Stimulated activated CD8-positive, alpha-beta memory T cell treated with anti-CD3 and anti-CD28 coated beads, Interleukin-2, amount 100 ng/mL, for 1 hour (primary cell): ENCODE data around the gene ARVCF.

Source experiments
- DNase-seq, 2 donors: peaks; one replicate each; pipeline ENCODE4 v3.0.0-alpha.2; 2020; ENCODE audit warnings: low read depth in 2 of 2

ARVCF gene

DNA sequence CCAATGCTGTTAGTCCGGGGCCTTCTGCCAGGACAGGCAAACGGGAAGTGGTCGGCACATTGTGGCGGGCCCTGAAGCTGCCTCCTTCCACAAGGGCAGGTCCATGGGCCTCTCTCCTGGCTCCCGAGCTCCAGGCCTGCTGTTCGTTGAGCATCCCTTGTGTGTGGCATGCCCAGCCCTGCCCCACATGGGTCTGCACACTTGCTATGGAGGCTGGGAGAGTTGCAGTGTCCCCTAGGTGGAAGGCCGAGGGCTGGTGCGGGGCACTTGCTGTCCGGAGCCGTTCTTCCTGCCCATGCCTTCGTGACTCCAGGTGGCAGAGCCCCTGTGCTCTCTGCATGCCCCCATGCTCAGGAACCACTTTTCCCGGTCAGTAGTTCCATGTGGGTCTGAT is 37.4 kb upstream of the ARVCF start:
- DNase-seq, result no peak

DNA sequence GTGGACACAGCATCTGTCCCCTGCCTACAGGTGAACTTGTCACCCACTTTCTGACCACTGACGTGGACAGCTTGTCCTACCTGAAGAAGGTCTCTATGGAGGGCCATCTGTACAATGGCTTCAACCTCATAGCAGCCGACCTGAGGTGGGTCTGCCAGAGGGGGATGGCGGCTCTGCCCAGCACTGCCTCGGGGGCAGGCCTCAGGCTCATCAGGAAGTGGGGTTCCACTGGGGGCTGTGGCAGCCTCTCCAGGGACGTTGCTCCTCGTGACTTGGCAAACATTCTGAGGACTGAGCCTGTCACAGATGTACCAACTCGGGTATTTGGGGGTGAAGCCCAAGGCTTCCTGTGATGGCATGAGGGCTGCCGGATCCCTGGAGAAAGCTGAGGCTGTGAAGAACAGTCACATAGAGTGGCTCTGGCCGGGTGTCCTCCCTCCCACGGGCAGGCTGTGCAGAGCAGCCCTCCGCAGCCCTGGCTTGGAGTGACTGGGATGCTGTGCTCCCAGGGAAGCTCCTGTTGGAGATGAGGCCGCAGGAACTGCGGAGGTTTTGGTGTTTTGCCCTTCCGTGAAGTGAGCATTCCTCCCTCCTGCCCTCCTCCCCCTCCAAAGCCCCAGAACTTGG is 36.9 kb upstream of the ARVCF start:
- no peak for DNase-seq

DNA sequence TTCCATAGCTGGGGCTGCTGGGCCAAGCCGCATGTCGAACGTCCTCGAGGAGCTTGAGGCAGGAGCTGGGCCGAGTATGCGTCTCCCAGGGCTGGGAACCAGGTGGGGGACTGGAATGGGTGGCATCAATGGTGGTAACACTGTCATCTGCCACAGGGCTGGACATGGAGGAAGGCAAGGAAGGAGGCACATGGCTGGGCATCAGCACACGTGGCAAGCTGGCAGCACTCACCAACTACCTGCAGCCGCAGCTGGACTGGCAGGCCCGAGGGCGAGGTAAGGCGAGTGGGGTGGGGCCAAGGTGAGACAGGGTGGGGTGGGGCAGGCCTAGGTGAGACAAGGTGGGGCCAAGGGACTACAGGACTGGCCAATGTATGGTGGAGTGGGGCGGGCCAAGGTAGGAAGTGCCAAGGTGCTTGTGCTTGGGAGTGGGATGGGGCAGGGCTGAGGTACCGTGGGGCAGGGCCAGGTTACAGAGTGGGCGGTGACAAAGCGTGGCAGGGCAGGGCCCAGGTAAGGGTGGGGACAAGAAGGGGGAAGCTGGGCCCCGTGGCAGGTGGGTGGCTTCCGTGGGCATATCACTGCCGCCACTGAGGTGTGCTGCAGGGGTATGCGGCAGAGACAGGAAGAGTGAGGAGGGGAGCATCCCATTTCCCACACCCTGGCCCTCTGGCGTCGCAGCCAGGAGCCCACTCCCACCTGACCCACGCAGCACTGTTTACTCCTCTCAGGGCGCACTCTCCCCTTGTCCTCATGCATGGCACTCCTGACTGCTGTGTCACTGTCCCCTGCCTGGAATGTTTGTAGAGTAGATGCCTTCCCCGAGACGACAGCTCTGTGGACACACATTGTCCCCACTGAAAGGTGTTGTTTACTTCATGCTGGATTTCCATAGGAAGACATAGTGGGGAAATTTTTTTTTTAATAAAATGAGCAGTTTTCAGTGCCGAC is 36.0 kb upstream of the ARVCF start:
- DNase-seq, result no peak

DNA sequence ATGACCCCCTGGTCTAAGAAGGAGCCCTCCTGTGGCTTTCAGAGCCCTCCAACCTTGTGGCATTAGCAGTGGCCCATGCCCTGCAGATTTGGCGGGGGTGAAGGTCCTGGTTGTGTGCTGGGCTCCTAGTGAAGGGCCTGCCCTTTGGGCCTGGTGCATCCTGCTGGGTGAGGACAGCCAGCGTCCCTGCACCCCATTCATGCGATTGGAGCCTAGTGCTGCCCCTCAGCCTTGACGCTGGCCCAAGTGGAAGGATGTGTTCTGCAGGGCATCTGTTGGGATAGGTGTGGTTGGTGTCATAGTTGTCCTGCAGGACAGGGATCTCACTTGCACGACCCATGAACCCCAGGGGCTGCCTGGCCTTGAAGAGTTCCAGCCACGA is 35.3 kb upstream of the ARVCF start:
- no peak for DNase-seq

DNA sequence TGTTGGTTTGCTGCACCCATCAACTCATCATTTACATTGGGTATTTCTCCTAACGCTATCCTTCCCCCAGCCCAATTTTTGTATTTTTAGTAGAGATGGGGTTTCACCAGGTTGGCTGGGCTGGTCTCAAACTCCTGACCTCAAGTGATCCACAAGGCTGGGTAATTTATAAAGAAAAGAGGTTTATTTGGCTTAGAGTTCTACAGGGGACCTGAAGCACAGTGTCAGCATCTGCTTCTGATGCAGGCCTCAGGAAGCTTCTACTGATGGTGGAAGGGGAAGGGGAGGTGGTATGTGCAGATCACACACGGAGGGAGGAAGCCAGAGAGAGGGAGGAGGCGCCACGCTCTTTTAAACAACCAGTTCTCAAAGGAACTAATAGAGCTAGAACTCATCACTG is 30.1 kb upstream of the ARVCF start:
- no peak for DNase-seq

DNA sequence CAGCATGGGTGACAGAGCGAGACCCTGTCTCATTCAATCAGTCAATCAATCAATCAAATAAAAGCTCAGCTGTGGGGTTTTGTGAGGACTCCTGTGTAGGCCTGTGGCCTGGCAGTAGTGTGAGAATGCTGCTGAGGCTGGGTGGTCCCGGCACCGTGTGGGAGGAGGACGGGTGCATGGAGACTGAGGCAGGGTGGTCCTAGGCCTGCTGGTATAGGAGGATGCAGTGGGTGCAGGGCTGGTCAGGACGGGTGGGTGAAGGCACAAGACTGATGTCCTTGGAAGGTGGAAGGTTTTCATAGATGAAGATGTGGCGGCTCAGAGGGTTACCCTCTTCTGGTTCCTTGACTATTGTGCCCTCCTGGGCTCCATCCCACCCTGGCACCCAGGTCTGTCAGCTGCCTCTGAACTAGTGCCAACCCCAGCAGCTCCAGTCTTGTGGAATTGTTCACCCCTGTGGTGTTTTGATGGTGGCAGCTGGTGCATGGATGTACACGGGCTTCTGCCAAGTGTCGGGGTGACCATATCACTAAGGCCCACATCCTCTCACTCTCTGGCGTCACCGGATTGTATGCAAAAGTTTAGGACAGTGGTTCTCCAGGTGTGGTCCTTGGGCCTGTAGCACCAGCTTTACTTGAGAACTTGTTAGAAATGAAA is 28.0 kb upstream of the ARVCF start:
- DNase-seq, result no peak

DNA sequence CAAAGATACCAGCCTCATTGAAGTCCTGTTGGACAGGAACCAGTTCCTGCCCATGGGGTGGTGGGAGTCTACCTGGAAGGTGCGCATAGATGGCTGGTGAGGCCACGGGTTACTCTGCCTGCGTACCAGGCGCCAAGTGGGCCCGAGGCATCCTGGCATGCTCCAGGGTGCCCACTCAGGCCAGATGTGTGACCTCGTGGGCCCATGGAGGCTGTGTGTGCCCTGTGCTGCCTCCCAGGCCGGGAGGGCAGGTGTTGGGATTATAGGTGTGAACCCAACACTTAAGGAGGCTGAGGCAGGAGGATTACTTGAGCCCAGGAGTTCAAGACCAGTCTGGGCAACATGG is 27.3 kb upstream of the ARVCF start:
- DNase-seq, result no peak

DNA sequence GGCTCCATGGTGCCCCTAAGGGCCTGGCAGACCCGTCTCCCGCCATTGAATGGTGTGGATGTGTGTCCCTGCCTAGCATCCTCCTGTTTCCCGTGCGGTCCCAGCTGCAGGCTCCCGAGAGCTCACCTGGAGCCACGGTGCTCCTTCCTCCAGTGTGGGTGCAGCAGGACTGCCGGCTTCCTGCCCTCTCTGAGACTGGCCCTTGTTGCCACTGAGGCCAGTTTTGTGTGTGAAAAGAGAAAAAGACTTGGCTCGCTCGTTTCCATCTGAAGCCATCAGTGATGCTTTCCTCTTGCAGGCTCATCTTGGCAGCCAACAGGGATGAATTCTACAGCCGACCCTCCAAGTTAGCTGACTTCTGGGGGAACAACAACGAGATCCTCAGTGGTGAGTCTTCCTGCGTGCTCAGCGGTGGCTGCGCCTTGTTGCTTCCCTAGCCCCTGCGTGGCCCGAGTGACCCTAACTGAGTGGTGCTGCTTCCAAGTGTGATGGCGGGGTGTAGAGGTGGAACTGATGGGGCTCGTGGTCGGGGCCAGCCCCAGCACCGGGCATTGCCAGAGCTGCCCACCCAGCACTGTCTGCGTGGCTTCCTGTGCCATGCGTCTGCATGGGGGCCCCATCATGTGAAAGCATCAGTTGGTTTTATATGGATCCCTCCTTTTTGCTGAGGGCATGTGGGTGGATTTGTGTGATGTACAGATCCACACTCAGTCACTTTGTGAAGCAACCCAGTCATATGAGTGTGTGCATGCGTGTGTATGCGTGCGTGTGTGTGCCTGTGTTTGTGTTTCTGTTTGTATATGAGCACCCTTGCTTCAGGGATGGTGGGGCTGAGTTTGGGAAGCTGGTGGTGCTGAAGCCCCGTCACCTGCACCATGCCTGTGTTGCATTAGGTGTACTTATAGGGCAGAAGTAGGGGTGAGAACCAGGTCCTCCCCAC is 26.7 kb upstream of the ARVCF start:
- DNase-seq, result no peak

DNA sequence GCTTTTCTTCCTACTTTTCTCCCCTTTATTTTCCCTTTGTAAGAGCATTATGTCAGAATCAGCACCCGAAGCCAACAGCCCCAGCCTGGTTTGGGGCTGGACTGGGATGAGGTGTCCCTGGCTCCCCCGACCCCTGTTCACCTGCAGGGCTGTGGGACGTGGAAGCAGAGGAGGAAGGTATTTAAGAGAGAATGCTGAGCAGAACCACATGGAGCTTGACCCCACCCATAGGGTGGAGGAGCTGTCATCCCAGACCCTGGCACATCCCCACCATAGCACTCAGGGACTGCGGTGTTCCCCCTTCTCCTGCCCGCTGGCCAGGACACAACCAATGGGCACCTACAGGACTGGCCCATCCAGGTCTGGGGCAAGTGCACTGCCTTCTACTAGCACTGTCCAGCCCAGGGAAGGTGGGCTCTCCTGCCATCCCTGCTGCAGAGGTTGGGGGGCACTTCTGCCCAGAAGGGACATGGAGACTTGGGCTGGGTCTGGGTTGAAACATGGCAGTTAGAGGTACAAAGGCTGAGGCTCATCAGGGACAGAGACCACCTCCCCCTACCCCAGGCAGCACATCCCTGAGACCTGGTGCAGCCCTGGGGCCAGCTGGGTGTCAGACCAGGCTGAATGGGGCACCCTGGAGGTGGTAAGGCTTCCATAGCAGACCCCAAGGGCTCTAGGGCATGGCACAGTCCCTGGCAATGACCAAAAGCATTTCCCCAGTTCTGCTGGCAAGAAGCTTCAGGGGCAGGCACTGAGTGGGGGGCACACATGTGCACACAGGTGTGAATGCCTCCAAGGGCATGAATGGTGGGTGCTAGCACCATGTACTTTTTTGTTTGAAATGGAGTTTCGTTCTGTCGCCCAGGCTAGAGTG is 23.9 kb upstream of the ARVCF start:
- no peak for DNase-seq

DNA sequence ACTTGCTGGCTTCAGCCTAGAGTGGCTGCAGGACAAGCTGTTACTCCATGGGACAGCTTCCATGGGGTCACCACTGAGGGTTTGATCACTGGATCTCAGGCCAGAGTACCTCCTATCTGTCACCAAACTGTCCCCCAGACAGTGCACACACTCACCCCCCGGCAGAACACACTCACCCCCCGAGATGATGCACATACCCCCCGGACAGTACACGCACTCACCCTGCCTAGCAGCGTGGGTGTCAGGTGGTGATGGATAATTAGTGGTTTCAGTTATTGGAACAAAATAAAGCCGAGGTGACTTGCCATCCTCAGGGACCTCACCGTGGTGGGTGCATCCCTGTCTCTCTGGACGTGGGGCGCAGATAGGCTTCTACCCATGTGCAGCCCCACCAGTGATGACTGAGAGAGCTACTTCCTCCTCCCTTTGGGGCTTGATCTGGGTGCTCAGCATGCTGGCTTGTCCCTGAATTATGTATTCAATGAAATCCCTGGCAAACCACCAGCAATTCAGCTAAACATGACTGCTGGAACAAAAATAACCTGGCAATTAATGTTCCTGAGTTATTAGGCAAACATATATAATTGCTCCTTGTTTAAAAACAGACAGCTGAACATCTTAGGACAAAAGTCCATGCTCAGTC is 23.2 kb upstream of the ARVCF start:
- no peak for DNase-seq

DNA sequence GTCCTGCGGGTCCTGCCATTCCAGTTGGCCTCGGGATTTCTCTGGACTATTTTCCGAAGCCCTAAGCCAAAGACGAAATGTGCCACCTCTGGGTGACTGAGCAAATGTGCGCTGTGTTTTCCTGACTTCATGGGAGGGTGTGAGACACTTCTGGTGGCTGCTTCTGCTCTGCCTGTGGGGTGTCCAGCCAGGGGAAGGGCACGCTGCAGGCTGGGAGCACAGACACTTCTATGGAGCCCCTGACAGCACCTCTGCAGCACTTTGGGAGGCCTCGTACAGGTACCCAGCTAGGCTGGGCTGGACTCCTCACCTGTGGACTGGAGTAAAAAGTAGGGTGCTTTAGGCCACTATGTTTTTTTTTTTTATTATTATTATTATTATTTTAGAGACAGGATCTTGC is 22.0 kb upstream of the ARVCF start:
- DNase-seq, result no peak

DNA sequence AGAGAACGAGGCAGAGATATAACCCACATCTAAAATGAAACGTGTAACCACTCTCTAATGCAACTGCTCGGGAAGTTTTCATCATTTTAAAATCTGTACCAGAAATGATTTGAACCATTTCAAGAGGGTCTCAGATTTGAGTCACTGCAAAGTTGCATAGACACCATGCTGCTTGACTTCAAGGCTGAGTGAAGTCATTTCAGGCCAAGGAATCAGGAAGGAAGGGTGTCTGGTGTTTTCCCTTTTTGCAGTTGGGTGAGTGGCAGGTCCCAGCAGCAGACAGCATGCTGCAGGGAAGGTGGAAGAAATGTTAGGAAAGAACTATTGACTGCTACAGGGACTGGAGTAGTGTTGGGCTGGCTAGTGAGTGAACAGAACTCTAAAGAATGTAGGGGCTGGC is 20.8 kb upstream of the ARVCF start:
- DNase-seq, result no peak

DNA sequence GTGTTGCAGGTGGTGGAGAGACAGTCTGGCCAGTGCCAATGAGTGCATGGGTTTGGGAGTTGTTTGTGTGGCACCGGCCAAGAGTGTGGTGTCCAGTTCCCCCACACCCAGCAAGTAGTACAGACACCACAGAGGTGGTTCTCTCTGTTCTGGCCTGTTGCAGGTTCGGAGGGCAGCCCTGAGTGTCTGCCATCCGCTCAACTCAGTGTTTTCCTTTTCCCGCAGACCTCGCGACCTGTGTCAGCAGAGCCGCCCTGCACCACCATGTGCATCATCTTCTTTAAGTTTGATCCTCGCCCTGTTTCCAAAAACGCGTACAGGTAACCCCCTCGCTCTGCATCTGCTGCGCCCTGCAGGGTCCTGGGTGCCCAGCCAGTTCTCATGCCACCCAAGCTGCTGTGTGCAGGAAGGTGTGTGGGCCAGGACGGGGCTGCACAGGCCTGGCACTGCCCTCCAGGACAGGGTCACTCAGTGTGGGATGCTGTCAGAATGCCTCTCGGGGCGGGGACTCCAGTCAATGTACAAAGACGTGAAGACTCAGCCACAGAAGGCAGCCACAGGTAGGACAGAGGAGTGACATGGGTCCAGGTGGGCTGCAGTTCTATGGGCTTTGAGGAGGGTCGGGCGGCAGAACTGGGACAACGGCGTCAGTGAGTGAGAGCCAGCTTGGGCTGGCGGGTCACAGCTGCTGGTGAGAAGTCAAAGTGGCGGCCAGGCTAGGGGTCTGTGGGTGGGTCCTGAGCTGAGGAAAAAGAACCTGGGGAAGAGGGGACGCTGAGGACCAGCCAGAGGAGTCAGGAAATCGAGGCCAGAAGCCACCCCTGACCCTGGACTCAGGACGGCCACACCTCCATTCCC is 20.1 kb upstream of the ARVCF start:
- no peak for DNase-seq

DNA sequence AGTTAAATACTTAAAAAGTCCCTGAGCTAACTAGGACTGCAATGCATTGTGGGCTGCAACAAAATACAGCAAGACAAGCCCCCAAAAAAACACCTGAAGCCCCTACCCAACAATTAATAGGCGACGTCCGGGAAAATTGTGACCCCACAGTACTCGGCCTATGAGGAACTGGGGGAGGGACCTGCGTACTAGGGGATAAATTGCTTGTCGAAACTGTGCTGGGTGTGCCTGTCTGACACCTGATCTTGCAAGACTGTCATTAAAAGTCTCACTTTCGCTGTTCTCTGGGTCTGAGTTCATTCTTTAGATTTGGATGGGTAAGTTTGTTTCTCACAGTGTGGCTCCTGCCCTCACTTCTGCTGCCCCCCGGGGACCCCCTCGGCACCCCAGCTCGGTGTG is 19.5 kb upstream of the ARVCF start:
- no peak for DNase-seq

DNA sequence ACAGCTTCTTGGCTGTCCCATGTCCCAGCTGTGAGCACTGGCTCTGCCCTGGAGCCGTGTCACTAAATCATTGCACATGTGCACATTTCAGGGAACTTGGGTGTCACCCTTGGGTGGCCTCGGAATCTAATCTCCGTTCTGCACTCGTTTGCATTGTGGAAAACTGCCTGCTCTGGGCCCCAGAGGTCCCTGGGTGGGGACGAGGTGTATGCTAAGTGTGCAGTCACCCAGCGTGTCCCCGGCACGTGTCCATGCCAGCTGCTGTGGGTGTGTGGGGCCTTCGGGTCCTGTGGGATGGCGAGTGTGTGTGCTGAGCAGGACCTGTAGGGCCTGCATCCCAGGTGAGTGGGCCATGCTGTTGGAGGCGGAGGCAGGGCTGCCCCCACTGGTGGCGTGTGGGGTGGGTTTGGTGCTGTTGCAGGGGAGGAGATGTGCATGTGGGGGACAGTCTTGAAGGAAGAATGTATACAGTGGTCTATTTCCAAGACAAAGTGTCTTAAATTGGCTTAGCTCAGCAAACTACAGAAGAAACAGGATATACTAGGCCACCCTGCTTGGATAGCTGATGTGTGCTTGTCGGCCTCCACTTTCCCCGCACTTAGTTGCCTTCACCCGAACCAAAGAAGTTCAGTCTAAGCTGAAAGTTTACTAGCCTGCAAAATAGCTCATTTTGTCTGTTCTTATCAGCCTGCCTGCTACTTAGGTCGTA is 18.9 kb upstream of the ARVCF start:
- no peak for DNase-seq

DNA sequence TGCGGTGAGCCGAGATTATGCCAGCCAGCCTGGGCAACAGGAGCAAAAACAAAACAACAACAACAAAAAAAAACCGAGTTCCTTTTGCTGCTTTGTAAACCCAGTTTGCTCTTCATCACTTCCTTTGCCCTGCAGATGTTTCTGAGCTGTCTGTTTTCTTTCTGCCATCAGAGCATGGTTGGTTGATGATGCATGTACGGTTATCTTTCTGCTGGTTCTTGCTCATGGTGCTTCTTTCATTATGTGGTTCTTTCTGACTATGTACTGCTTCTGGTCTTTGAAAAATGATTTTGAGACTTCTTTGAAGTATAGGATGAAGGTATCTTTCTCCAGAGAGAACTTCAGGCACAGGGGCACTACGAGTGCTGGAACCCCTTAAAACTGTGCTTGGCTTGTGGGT is 17.5 kb upstream of the ARVCF start:
- no peak for DNase-seq

DNA sequence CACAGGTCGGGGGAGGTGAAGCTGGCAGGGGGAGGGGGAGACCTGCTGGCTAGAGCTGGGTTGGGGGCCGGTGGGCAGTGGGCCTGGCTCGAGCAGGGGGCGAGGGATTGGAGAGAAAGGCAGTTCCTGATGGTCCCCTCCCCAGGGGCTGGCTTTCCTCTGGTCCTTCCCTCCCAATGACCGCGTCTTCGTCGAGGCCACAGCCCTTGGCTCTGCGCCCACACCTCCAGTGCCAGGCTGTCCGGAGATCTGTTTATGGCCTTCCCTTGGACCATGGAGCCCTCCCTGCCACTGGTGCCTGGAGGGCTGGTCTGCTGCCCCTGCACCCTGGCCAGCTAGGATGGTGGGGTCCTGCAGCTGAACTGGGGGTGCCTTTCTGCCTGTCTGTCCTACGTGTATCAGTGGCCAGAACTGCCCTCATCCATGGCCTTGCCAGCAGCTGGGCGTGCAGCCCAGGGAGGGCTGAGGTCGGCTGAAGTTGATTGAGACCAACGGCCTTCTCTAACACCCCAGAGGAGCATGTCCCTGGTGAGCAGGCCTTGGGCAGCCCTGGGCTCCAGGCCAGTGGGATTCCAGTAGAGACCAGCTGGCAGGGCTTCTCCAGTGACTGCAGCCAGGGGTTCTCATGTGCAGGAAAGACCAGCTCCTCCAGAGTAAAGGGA is 16.6 kb upstream of the ARVCF start:
- no peak for DNase-seq

DNA sequence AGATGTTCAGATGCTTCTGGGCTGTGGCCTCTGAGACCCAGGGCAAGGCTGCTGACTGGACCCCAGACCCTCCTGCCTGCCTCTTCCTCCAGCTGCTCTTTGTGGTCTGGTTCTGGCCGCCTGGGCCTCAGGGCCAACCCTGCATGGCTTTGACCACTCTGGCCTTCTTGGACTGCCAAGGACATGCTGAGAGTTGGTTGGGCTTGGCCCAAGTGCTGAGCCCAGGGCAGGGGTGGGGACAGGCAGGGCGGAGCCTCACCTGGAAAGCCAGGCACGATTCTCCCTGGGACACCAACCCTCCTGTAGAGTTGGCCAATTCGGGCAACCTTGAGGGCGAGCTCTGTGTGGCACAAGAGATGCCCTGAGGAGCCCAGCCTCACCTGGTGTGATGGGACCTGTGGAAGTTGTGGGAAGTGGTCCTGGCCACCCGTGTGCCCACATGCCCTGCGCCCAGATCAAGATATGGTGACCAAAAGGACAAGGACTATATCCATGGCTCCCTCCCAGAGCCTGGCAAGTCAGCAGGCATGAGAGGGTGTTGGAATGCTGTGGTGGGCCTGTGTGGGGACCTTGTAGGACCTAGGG is 15.9 kb upstream of the ARVCF start:
- no peak for DNase-seq
